HG02884 (cell line): ENCODE measurements around the gene DHRS1.
"Not testable (repeated sequence)": the region's sequence is repeated elsewhere in the genome, so short reads cannot be mapped to it uniquely, and the experiment has no call there.

Experiments used
- ATAC-seq: cut with Tn5 transposase; IDR thresholded peaks from one replicate; pipeline ENCODE4 v1.9.1; 2021; ENCODE audit warnings: mild to moderate bottlenecking, moderate library complexity; ENCODE audit not compliant: unreplicated experiment

DHRS1 gene

DNA sequence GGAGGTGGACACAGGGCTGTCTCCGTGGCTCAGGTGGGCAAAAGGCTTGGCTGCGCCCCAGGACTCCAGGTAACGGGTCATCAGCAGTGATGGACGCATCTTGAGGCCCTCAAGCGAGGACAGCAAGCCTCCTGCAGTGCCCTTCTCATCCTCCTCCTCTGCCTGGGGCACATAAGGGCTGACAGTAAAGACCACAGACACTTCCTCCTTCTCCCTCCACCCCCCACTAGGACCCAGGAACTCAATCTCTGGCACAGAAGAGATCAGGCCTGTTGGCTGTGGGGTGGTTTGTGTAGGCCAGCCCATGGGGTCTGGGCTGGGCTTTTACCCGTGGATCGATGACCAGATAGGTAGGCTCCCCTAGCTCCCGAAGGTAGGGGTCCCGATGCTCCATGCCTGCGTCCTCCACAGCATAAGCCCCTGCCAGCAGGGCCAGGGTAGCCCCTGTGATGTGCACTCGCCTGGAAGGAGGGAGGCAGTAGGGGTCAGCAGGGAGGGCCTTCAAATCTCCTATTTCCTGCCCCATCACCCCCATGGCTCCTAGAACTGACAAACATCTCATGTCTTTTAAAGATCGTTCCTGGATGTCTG, 29.6 kb upstream of the DHRS1 start:
- ATAC-seq, result no peak

DNA sequence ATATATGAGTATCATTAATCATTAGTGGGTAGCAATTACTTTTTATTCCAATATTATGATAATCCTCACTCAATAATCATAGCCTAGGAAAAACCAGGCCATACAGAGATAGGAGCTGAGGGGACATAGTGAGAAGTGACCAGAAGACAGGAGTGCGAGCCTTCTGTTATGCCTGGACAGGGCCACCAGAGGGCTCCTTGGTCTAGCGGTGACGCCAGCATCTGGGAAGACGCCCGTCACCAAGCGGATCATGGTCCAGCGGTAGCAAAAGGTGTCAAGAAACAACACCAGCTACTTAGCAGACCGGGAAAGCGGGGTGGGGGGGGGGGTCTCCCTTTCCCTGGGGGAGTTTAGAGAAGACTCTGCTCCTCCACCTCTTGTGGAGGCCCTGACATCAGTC, 28.3 kb upstream of the DHRS1 start:
- not testable (repeated sequence) for ATAC-seq

DNA sequence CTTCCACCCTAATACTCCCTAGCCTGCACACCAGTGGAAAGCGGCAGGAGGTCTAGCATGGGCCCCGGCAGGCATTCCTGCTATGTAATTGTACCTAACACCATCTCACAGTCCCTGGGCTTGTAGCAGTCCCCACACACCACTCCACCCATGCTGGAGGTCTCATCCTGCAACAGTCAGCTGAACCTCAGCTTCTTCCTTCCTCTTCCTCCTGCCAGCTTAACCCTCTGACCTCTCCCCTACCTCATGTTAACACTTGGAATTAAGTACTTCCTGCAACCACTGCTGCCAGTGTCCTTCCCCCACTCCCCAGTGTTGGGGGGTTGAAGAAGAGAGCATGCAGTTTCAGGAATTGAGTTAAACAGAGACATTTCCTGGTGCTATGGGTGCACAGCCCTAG, 27.7 kb upstream of the DHRS1 start:
- ATAC-seq, result no peak

DNA sequence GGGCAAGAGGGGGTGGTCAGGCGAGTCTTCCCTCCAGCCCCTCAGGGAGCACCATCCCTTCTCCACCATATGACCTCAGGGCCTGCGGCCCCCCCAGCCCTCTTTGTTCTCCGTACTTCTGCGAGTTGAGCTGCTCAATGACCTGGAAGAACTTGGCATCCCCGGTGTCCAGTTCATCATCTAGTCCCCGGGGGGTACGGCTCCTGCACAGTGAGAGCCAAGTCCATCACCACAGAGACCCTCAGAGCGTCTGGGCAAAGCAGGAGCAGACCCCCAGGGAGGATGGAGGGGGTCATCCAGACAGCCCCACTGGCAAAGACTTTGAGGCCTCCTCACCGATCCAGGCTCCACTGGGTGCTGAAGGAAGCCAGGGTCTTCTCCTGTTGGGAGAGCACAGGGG, 26.4 kb upstream of the DHRS1 start:
- ATAC-seq, result no peak

DNA sequence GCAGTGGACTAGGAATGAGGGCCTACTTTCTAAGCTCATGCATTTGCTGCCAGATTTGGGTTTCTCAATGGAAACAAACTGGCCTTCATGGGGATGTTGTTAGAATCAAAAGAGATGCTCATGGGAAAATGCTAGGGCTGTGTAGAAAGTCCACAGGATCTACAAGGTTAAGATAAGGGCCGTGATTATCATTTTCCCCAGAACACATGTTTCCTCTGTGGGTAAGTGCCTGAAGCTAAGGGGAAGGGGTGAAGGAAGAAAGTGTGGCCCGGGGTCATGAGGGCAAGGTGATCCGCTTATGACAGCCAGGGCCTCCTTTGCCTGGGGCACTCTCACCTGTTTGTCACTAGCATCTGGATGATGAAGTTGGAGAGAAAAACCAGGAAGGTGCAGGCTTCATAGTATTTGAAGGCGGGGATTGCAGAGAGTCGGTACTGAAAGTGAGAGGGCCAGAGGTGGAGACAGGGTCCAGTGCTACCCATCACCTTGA, 25.5 kb upstream of the DHRS1 start:
- ATAC-seq, result no peak

DNA sequence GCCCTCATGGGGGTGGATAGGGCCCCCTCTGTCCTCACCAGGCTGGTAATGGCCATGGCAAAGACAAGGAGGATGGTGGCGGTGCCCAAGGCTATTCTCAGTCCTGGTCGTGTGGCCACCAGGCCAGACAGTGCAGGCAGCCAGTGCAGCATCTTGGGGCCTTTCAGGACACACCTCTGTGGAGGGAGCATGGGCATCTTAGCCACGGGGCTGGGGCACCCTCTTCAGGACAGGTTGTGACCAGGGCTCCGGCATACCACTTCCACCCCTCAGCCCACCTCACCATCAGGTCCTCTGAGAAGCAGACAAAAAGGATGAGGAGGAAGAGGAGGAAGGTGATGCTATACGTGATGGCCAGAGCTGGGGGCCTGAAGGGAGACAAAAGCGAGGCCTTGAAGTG, 24.4 kb upstream of the DHRS1 start:
- ATAC-seq, result no peak

DNA sequence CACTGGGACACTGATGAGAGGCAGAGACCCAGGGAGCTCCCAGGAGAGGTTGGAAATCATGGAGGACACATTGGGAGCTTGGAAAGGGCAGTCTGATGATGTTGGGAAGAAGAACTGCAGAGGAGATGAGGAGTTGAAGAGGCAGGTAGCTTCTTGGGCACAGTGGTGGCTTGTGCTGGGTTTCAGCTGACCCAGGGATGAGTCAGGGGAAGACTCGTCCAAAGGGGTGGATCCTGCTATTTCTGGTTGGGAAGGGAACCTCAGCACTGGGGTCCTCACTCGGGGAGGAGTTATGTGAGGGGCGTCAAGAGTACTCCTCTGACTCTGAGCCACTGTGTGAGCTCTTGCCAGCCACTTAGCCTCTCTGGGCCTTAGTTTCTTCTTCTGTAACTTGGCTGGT, 23.8 kb upstream of the DHRS1 start:
- ATAC-seq, result no peak

DNA sequence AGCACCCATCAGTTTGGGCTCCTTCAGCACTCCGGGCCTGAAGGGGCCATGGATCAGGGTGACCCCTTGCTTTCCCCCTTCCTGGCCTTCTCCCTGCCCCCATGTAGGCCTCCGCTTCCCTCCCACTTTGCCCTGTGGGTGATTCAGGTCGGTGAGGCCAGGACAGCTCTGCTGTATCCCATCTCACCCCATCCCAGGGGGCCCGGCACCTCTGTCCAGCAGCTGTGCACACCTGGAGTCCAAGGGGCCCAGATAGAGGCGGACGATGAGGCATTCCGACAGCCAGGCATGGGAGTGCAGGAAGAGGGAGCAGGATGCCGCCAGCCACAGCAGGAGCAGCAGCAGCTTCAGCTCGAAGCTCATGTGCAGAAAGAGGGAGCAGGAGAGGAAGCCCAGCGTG, 23.1 kb upstream of the DHRS1 start:
- ATAC-seq, result no peak

DNA sequence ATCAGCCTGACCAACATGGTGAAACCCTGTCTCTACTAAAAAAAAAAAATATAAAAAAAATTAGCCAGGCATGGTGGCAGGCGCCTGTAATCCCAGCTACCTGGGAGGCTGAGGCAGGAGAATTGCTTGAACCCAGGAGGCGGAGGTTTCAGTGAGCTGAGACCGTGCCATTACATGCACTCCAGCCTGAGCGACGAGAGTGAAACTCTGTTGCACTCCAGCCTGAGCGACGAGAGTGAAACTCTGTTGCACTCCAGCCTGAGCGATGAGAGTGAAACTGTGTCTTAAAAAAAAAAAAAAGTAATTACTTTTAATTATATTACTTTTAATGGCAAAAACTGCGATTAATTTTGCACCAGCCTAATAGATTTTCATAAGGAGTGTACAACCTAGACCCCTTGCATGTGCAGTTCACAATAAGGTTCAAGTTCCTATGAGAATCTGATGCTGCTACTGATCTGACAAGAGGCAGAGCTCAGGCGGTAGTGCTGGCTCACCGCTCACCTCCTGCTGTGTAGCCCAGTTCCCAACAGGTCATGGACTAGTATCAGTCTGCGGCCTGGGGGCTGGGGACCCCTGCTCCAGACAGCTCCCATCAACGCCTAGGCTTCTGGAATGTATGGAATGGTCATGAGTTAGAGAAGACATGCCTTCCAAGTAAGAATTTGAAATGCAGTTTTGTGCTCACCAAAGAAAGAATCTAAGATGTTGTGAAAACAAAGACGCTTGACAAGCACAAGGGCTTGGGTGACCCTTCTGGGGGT, 21.8 kb upstream of the DHRS1 start:
- no peak for ATAC-seq

DNA sequence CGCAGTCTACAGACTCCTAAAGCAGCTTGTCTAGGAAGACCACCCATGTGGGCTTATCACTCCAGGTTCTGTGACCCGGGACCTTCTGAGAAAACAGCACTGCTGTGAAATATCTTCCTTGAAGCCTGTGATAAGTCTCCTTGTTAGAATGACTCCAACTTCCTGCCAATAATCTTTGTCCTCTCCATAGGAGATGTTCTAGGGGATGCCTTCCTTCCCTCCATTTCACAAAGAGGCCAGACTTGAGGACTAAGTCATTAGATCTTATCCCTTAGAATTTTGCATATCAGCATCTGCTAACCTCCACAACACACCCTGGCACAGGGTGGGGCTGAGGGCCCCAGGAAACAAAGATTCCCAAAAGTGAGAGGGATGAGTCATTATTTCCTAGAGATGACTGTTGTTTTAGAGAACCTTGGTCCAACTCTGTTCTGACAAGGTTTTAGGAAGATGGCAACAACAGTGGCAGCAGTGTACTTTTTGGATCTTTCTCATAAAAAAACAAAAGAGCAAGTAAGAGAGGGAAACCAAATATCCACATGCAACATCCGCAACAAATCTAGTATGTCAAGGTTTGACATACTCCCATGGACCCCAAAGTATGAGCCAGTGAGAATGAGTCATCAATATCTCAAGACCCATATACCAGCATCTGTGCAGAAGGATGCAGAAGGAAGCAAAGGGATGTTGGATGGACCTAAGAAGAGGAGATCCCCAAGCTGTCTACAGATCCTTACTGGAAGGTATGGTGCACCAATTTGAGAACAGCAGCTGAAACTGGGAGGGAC, 17.8 kb upstream of the DHRS1 start:
- no peak for ATAC-seq

DNA sequence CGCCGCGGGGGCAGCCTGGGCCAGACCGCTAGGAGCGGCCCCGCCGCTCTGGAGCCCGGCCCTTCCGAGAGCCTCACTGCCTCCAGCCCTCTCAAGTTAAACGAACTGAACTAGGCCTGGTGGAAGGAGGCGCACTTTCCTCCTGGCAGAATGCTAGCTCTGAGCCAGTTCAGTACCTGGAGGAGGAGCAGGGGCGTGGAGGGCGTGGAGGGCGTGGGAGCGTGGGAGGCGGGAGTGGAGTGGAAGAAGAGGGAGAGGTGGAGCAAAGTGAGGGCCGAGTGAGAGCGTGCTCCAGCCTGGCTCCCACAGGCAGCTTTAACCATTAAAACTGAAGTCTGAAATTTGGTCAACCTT, 17.0 kb upstream of the DHRS1 start:
- ATAC-seq, result no peak

DNA sequence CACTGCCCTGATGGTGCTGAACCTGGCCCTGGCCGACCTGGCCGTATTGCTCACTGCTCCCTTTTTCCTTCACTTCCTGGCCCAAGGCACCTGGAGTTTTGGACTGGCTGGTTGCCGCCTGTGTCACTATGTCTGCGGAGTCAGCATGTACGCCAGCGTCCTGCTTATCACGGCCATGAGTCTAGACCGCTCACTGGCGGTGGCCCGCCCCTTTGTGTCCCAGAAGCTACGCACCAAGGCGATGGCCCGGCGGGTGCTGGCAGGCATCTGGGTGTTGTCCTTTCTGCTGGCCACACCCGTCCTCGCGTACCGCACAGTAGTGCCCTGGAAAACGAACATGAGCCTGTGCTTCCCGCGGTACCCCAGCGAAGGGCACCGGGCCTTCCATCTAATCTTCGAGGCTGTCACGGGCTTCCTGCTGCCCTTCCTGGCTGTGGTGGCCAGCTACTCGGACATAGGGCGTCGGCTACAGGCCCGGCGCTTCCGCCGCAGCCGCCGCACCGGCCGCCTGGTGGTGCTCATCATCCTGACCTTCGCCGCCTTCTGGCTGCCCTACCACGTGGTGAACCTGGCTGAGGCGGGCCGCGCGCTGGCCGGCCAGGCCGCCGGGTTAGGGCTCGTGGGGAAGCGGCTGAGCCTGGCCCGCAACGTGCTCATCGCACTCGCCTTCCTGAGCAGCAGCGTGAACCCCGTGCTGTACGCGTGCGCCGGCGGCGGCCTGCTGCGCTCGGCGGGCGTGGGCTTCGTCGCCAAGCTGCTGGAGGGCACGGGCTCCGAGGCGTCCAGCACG, 16.4 kb upstream of the DHRS1 start:
- ATAC-seq, result no peak

DNA sequence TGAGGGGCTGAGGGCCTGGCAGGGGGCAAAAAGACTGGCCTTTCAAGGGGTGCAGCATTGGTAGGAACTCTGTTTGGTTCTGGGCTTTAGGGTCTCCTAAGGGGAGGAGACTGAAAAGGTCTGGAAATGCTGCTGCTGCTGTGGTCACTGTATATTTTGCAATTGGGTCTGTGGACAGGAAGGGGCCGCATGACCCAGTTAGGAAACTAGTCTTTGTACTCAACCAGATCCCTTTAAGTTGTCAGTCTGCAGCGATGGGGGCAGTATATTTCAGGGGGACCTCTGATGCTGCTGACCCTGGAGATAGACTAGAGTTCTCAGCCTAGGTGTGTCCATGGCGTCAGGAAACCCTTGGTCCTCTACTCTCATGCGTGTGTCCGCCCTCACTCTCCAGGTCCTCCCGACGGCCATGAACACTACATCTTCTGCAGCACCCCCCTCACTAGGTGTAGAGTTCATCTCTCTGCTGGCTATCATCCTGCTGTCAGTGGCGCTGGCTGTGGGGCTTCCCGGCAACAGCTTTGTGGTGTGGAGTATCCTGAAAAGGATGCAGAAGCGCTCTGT, 15.7 kb upstream of the DHRS1 start:
- no peak for ATAC-seq

DNA sequence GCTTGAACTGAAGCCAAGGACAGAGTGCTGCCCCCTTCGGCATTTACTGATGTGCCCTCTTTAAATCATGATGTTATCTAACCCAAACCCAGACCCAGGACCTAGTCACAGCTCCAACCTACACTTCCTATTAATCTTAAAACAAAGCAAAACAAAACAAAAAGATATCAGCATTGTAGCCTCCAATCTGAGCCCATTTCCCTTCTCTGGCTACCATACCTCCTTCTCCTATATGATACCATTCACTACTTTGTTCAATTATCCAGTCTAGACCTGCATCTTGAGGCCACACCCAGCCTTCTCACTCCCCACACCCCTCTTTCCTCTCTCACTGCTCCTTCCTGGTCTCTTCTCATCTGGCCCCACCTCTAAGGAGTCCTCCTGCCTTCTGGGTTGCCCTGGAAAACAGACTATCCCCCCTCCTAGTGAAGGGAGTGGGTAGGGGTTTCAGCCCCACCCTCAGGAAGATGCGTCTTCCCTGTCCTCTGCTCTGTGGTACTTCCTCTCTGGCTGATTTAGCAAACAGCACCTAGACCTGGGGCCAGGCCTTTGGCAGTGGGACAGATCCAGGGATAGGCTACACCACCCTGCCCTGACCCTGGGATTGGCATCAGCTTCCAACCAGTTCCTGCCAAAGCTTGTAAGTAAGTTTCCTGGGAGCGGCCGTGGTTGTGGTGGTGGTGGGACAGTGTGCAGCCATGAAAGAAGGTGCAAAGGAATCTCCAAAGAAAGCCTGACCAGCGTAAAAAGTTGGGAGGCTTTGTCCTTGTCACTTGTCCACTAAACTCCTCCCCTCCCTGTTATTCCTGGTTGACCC, 15.0 kb upstream of the DHRS1 start:
- no peak for ATAC-seq

DNA sequence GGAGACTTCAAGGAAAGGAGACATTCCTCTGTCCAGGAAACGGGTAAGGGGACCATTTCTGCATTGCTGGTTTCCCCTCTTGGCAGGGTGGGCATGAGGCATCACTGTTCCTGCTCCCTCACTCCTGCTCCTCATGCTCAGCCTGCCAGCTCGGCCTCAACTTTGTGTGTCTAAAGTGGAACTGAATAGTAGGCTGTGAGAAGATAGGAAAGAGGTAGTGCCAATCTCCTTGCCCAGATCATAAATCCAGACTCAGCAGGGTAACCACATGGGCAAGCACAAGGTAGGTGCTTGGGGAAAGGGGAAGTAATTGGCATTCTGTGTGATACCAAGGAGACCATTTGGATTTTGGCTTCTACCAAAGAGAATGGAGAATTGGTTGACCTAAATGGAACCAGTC, 14.3 kb upstream of the DHRS1 start:
- ATAC-seq, result no peak

DNA sequence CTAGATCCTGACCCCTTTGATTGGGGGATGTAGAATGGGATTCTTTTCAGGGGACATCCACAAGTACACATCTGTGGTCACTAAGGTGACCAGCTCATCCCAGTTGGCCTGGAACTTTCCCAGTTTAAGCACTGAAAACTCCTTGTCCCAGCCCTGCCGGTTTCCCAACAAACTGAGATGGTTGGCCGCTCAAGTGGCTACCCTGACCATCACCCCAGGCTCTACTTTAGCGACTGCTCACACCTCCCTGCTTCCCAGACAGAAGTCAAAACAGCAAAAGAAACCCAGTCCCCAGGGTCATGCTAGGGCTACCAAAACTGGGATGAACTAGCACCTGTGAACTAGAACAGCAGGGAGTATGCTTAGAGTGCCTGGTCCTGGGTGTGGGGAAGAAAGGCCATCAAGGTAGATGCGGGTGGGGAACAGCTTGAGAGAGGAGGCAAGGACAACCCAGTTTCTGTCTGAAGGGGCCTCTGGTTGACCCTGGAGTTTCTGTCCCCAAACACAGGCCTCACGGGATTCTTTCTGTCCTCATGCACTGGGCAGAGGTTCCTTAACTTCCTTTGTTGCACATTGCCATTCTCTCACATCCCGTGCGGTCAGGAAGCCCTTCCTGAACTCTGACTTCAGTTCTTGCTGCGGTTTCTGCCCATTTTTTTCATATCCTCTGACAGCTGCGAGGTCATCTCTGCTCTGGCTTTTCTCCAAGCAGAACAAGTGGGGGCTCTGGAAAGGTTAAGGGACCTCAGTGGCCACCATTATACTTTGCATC, 13.3 kb upstream of the DHRS1 start:
- ATAC-seq, result no peak

DNA sequence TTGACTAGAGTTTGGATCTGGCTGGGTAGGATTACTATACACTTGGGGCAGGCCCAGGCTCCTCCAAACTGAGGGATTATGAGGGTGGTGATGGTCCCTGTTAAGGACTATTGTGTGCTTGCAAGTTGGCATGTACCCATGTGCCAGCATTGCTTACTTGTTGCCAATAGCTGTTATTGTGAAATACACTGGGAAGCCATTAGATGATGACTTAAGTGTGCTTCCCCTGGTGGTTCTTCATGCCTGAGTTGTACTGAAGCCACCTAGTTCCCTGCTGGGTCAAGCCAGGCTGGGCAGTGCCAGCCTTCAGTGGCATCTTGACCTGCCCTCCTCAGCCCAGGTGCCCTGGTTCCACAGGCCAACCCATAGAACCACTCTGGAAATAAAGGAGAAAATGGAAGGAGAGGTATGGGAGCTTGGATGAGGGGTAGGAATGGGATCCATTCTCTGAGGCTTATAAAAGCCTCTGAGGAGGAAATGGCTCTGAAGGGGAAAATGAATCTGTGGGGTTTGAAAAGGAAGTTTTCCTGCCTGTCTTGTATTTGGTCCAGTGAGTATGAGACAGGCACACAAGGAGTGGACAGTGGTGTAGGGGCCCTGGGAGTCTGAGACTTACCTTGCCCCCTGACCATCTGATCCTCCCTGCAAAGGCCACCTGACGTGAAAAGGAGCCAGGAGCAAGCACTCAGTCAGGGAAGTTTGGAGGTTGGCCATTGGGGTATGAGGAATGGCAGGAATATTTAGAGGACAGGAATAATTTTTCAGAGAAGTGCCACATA, 12.4 kb upstream of the DHRS1 start:
- ATAC-seq, result no peak
